GM20000 (cell line): ENCODE measurements around the gene GPR158.

ENCODE experiments used
- DNase-seq: peaks from one replicate; pipeline ENCODE4 v3.0.0; 2012; ENCODE audit warnings: low spot score
- CTCF ChIP-seq: IDR thresholded peaks from 2 replicates; pipeline ENCODE4 v1.5.1; 2012; ENCODE audit warnings: mild to moderate bottlenecking, control low read depth; ENCODE audit errors: extremely low read depth, missing control alignments

GPR158 gene

GRCh38 chr10:25501912-25502311, 327.1 kb downstream of the GPR158 start:
- DNase-seq: no peak
- TF ChIP-seq CTCF: no peak

- DNase-seq: no peak
- no peak for TF ChIP-seq CTCF
Observed at GRCh38 chr10:25502453-25502852, 327.7 kb downstream of the GPR158 start.

GRCh38 chr10:25504306-25504705, 329.5 kb downstream of the GPR158 start:
- no peak for DNase-seq
- TF ChIP-seq CTCF: no peak

- DNase-seq: no peak
- no peak for TF ChIP-seq CTCF
Observed at GRCh38 chr10:25504838-25505237, 330.0 kb downstream of the GPR158 start.

GRCh38 chr10:25505466-25505865, 330.7 kb downstream of the GPR158 start:
- no peak for DNase-seq

GRCh38 chr10:25506821-25507335, 332.1 kb downstream of the GPR158 start:
- no peak for TF ChIP-seq CTCF
- DNase-seq: no peak

More at GRCh38 chr10:25505466-25505865, 330.7 kb downstream of the GPR158 start:
- no peak for TF ChIP-seq CTCF

GRCh38 chr10:25508112-25508815, 333.5 kb downstream of the GPR158 start:
- no peak for TF ChIP-seq CTCF
- DNase-seq: no peak
